DMS79 (cell line): ENCODE measurements around the gene TMC4.
A peak's percentile ranks its signal among the peaks of the same experiment; 100 is the strongest.

Experiments
- DNase-seq: peaks from one replicate; lab custom pipeline; 2025; lab: John Stamatoyannopoulos, UW

Gene TMC4

DNA sequence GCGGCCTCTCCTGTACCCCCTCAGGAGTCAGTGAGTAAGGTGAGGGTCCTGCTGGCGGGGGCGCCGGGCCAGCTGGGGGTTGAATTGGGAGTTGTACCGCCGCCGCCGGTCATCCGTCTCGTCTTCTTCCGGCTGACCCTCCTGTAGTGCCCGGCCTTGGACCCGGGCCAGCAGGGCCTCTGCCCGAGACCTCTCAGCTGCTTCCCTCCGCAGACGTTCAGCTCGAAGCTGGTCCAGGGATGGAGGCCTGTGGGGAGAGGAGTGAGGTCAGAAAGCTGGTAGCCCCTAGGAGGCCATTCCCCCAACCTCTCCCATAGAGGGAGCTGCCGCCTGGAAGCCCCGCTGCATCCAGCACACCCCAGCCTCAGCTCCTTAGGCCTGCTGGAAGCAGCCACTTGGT is 17.3 kb downstream of the TMC4 start:
- no peak for DNase-seq

DNA sequence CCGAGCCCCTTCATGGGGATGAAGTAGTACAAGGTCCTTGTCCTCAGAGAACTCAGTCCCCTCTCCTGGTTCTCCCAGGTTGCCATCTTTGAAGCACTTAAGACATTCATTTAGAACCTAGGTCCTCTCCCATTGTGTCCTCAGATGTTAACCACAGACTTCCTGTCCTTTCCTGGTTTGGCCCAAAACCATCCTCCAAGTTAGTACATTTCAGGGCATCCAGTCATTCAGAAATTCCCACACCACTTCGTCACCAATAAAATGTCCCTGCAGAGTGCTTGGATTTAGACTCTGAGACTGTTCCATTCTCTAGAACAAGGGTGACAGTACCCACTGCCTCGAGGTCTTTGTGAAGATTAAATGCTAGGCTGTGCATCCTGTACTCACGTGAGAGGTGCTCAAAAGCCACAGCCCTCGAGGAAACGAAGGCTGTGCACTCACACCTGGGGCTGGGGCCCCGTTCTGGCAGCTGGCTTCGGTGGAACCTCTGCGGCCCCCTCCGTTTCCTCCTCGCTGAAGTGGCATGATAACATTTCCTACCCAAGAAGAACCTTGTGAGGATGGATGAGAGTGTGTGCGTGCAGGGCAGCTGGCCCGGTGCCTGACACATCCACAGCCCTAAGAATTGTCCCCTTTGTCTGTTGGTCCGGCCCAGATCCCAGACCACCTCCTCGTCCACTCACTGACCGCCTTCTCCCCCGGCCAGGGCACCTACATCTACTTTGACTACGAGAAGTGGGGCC is 18.2 kb downstream of the TMC4 start:
- DNase-seq = no peak

GRCh38 chr19:54153731-54154326 is 19.1 kb downstream of the TMC4 start:
- DNase-seq = no peak

GRCh38 chr19:54152878-54153524 is 20.0 kb downstream of the TMC4 start:
- no peak for DNase-seq

GRCh38 chr19:54152267-54152666 is 20.7 kb downstream of the TMC4 start:
- no peak for DNase-seq

DNA sequence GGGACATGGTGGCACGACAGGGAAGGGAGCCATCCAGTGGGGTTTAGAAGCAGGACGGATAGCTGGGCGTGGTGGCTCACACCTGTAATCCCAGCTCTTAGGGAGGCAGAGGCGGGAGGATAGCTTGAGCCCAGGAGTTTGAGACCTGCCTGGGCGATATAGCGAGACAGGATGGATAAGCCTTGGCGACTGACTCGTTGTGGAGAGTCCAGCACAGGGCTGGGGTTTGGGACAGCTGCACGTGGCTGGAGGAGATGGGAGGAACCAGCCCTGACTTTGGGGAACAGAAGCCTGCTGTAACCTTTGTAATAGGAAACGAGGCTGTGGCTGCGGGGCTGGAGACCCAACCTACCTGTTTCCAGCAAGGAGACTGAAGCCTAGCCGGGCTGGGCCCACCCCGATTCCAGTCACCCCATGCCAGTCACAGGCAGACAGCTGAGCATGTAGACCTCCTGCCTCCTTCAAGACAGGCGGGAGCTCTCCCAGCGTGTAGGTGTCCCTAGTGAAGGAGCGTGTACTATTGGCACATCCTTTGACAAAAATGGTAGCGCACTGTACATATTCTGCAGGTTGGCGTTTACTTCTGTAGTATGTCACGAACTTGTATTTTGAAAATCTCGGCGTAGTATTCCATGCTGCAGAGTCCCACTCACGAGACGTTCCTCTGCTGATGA is 21.5 kb downstream of the TMC4 start:
- DNase-seq = no peak

DNA sequence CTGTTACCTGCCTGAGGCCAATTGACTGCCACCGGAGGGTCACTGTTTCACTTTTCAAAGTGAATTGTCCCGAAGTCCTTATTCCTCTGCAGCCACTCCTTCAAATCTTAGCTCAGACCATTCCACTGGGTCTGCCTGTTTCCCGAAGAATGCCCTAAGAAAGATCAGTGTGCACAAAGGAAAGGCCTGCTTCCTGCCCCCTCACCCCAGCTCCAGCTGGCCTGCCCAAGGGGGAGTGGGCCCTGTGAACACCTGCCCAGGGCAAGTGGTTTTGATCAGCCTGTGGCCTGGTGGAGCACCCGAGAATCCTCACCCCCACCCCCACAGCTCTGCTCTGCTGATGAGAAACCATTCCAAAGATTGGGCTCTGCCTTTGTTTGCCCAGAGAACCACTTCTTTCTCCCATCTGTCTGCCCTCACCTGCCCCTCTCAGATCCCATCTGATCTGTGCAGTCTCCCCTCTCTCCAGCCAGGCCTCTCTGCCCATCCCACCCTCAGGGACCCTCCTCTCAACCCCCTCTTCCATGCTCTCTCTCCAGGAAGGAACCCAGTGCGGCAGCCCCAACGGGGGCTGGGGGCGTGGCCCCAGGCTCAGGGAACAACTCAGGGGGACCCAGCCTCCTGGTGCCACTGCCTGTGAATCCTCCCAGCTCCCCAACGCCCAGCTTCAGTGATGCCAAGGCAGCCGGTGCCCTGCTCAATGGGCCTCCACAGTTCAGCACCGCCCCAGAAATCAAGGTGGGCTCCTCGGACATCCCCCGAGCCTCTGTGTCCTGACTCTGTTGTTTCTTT is 23.7 kb downstream of the TMC4 start:
- DNase-seq = no peak

GRCh38 chr19:54148158-54148557 is 24.8 kb downstream of the TMC4 start:
- DNase-seq = no peak

DNA sequence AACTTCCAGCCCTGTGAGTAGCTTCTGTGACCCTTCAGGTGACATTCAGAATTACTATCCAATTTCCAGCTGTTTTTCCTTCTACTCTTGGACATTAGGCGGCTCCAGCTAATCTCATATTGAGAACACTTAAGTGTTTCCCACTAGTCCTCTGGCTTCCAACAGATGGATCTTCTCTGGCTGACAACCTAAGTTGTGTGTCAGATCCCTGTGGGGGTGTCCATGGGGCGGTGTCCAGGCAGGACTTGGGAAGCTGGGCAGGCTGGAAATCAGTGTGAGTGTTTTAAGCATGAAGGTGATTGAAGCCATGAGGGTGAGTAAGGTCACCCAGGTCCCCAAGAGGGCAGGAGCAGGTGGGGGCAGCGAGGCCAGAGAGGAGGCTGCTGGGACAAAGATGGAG is 25.3 kb downstream of the TMC4 start:
- DNase-seq = no peak

DNA sequence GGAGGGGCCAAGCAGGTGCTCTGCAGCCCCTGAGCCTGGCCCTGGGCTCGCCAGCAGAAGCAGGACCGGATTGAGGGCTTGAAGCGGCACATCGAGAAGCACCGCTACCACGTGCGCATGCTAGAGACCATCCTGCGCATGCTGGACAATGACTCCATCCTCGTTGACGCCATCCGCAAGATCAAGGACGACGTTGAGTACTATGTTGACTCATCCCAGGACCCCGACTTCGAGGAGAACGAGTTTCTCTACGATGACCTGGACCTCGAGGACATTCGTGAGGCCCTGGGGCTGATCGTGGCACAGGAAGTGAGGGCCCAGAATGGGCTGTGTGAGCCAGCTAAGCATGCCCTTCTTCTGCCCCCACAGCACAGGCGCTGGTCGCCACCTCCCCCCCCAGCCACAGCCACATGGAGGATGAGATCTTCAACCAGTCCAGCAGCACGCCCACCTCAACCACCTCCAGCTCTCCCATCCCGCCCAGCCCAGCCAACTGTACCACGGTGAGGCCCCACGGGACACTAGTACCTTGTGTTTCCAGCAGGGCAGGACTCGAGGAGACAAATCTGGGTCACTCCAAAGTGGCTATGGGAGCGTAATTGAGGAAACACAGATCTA is 27.3 kb downstream of the TMC4 start:
- no peak for DNase-seq

DNA sequence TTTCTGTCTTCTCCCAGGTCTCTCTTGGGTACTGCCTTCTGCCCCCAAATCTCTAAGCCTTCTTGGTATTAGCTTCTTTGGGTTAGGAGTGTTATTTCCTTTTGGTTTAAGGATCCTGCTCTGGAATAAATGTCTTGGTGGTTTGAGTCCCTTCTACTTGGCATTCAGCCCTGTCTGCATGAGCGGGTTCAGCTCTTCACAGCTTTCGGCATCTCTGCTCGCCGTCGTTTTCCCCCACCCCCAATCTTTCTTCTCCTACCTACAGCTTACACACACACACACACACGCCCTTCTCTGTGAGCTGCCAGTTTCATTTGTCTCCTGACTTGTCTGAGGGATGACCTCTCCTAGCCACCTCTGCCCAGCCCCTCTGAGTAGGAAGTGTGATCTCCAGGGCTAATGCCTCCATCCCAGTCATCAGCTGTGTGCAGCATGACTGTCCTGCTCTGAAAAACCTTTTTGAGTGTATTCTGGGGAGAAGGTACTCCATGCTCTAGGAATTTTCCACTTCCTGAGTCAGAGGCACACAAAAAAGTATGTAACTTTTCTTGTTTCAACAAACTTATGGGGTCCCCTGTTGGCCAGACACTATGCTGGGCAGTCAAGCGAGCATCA is 30.7 kb downstream of the TMC4 start:
- no peak for DNase-seq

- no peak for DNase-seq
These were observed 31.6 kb downstream of the TMC4 start for GRCh38 chr19:54141356-54141755.

DNA sequence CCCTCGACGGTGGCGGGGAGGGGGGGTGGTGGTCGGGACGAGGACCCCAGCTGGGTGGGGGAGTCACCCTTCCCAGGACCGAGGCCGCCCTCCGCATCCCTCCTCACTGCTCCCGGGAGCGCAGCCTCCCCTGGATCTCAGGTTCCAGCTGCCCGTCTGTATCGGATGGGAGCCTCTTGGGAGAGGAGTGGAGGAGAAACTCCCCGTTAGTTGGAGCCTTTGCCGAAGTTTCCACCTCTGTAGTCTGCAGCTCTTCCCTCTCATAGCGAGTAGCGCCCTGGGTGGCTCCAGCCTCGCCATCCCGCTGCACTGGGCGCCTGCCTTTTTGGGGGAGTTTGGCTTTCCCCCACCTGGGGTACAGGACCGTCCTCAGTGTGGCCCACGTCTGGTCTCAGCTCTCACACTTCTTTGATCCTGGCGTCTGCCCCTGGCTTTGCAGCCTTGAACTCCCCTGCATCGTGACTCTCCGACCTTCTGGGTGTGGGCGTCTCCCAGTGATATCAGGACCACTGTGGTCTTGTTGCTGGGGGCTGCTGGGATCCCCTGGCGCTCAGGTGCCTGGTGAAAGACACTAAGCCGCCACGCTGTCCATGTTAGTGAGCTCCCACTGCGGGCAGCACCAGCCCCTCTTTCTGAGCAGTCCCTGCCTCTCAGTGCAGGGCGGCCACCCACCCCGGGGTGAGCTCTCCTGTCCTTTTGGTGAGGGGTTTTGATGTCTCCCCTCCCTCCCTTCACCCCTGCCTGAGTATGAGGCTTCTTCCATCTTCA is 34.3 kb downstream of the TMC4 start:
- DNase-seq = no peak

DNA sequence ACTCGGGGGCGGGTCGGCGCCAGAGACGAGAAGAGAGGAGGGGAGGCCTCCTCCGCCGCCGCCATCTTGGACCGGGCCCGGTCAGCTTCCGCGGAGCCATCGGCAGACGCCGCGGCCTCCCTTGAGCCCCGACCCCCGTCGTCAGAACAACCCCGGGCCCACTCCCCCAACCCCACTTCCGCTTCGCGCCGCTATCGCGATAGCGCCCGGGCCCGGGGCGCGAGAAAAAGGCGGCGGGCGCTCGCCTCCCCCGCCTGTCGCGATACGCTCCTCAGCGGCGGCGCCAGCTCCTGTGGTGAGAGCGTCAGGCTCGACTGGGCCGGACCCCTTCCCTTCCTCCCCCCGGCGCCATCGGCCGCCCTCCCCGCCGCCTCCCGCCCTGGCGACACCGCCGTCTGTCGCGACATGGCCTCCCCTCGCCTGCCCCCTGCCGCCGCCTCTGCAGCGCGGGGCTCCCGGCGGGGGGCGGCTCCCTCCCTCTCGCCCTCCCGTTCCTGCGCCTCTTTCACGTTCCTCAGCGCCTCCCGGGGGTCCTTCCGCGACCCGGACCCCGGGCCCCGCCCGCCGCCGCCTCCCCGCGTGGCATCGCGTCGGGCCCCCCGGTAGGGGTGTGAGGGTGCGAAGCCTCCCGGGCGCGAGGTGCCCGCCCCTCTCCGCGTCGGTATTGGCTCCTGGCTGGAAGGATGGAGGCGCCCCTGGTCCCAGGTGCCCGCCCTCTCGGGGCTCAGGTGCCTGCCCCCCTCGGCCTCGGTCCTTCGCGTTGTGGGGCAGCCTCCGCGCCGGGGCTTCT is 35.1 kb downstream of the TMC4 start, which contains the start of gene CNOT3:
CNOT3 (plus strand) TSS at position 64 of the 790 bp plus-strand sequence. CDS start 5,217 bp downstream, outside the sequence.
- no peak for DNase-seq

- peak; percentile 100 for DNase-seq
These were observed 35.9 kb downstream of the TMC4 start for GRCh38 chr19:54136864-54137698.

DNA sequence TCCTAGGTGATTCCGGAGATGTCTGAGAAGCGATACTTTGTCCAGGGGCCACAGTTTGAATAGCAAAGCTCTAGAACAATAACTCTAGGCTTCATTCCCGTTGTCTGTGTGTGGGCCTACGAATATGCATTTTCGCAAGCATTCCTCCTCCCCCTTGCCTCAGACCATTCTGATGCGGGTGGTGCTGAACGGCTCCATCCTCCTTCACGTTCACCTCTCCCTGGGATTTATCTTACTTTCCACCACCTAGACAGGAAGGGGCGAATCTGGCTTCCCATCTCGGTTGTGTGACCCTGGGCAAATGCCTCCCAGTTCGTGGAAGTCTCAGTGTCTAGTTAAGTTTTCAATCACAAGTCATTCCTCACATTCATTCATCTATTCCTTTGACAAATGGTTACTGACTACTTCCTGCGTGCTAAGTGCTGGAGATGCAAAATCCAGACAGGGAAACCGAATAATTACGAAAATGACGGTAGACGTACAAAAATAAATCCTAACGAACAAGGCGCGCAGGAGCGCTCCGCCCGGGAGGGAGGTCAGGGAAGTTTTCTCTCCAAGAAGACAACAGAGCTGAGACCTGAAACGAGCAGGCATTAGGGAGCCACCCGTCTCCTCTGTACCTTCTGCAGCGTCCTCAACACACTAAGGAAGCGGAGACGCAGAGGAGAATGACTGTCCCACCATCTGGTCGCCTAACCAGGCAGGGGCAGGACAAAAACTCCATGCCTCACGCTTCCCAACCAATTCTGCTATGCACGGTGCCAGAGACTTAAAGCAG is 36.7 kb downstream of the TMC4 start:
- DNase-seq = no peak

GRCh38 chr19:54133957-54134590 is 38.9 kb downstream of the TMC4 start:
- no peak for DNase-seq
